Amniotic stem cell (primary cell): ENCODE data around the gene NUAK2.

Experiments
- DNase-seq: peaks from one replicate; lab custom pipeline; 2025; lab: John Stamatoyannopoulos, UW

The NUAK2 gene

GRCh38 chr1:205319081-205320018, 2.2 kb downstream of the NUAK2 start:
- peak; percentile 21 for DNase-seq

GRCh38 chr1:205318231-205318991, 3.1 kb downstream of the NUAK2 start:
- DNase-seq, result no peak

GRCh38 chr1:205317311-205317917, 4.1 kb downstream of the NUAK2 start:
- DNase-seq, result no peak

- DNase-seq, result no peak
Measured at GRCh38 chr1:205316161-205316566, 5.4 kb downstream of the NUAK2 start.

- DNase-seq, result no peak
Measured at GRCh38 chr1:205315008-205315618, 6.4 kb downstream of the NUAK2 start.

- DNase-seq, result no peak
Measured at GRCh38 chr1:205313563-205314308, 7.8 kb downstream of the NUAK2 start.

GRCh38 chr1:205312866-205313562, 8.5 kb downstream of the NUAK2 start:
- DNase-seq, result no peak

- DNase-seq, result no peak
Measured at GRCh38 chr1:205310976-205311704, 10.4 kb downstream of the NUAK2 start.

- no peak for DNase-seq
Measured at GRCh38 chr1:205309741-205310140, 11.8 kb downstream of the NUAK2 start.

GRCh38 chr1:205306929-205307566, 14.5 kb downstream of the NUAK2 start:
- no peak for DNase-seq

GRCh38 chr1:205304695-205305070, 16.9 kb downstream of the NUAK2 start:
- no peak for DNase-seq

- DNase-seq, result no peak
Measured at GRCh38 chr1:205304046-205304694, 17.4 kb downstream of the NUAK2 start.

GRCh38 chr1:205303247-205303888, 18.2 kb downstream of the NUAK2 start:
- DNase-seq, result no peak

- DNase-seq, result no peak
Measured at GRCh38 chr1:205301842-205302588, 19.5 kb downstream of the NUAK2 start.

GRCh38 chr1:205301205-205301821, 20.2 kb downstream of the NUAK2 start:
- peak; percentile 61 for DNase-seq

GRCh38 chr1:205300149-205300548, 21.4 kb downstream of the NUAK2 start:
- DNase-seq, result no peak
